Measurements from ENCODE around the gene ADAMTS5.

DNA sequence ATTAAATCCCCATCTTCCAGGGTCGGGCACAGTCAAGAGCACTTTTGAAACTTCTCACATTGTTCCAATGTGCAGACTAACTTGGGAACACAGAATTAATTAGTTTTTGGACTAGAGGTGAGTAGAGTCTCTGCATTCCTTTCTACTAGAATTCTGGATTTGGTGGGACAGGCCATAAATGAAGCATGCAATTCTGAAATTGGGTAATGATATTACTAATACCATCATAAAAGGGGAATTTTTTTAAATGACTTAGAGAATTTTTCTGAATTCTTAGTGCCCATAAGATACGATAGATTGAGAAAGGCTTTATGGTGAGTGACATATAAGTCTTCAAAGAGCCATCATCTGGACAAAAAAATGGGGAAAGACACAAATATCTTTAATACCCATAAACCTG, 41.8 kb downstream of the ADAMTS5 start:
- TF ChIP-seq, protein P1, sequence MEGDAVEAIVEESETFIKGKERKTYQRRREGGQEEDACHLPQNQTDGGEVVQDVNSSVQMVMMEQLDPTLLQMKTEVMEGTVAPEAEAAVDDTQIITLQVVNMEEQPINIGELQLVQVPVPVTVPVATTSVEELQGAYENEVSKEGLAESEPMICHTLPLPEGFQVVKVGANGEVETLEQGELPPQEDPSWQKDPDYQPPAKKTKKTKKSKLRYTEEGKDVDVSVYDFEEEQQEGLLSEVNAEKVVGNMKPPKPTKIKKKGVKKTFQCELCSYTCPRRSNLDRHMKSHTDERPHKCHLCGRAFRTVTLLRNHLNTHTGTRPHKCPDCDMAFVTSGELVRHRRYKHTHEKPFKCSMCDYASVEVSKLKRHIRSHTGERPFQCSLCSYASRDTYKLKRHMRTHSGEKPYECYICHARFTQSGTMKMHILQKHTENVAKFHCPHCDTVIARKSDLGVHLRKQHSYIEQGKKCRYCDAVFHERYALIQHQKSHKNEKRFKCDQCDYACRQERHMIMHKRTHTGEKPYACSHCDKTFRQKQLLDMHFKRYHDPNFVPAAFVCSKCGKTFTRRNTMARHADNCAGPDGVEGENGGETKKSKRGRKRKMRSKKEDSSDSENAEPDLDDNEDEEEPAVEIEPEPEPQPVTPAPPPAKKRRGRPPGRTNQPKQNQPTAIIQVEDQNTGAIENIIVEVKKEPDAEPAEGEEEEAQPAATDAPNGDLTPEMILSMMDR (conservative IDR thresholded peaks at IDR 0.05), result no peak
- no peak for TF ChIP-seq ZFX (IDR thresholded peaks at IDR 0.05)

Measured in C4-2B (cell line).